Muscle layer of colon (tissue), 2 donors: ENCODE data around the gene EIF2S3.
"Not testable (repeated sequence)": the region's sequence is repeated elsewhere in the genome, so short reads cannot be mapped to it uniquely, and the experiment has no call there.

Source experiments
- H3K27ac ChIP-seq: one replicate; pipeline ENCODE4 v1.7.0; 2013; ENCODE audit warnings: low read depth, mild to moderate bottlenecking, low read length, moderate library complexity
- H3K27me3 ChIP-seq, 2 donors: one replicate each; pipeline ENCODE4 v1.7.0; 2013; ENCODE audit warnings: low read length in 2 of 2, mild to moderate bottlenecking in 2 of 2; ENCODE audit not compliant: insufficient read depth in 2 of 2, control insufficient read depth in 1 of 2
- H3K36me3 ChIP-seq: one replicate; pipeline ENCODE4 v1.7.0; 2013; ENCODE audit warnings: mild to moderate bottlenecking, low read length; ENCODE audit not compliant: insufficient read depth
- H3K4me1 ChIP-seq: one replicate; pipeline ENCODE4 v1.7.0; 2013; ENCODE audit warnings: mild to moderate bottlenecking, low read length; ENCODE audit not compliant: insufficient read depth
- H3K4me3 ChIP-seq, 2 donors: one replicate each; pipeline ENCODE4 v1.7.0; 2013; ENCODE audit warnings: low read length in 2 of 2, low read depth in 1 of 2, mild to moderate bottlenecking in 1 of 2, moderate library complexity in 1 of 2
- H3K9ac ChIP-seq: one replicate; pipeline ENCODE4 v1.7.0; 2013; ENCODE audit warnings: low read length
- H3K9me3 ChIP-seq: one replicate; pipeline ENCODE4 v1.7.0; 2013; ENCODE audit warnings: mild to moderate bottlenecking, low read length
- donor health status: abdominal sarcoma.
- donor health status: Adenocarcinoma of cecum.

Gene EIF2S3

DNA sequence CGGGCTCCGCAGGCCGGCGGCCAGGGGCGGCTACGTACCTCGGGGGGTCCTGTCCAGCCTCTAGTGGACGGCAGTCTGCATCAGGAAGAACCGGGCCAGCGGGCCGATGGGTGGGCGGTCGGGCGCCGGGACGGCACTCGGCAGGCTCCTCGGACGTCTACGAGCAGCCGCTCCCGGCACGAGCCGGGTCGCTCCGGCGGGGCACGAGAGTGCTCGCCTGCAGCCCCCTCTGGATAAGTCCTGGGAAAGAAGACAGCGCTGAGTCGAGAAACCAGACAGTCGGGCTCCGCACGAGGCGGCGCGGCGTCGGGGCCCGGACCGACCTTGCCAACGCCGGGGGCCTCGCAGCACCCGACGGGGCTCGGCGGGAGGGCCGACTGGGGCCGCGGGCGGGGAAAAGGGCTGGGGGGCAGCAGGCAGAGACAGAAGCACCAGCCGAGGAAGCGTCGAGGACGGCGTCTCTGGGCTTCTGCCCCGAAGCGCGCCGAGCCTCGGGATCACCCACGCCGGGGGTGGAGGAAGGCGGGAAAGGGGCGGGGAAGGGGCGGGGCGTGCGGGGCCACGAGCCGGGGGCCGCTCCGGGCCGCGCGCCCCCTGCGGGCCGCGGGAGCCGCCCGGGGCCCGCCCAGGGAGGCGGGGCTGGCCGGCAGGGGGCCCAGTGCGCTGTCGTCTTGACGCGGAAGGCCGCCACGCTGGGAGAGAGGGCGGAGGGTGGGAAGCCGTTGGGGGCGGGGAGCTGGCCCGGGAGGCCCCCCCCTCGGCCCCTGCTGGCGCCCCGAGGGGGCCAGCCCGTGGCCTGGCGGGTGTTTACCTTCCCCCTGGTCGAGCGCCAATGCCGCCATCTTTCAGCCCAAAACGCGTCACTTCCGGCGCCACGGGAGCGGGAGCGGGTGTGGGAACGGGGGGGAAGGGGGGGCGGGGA, 29.7 kb upstream of the EIF2S3 start:
- Histone ChIP-seq H3K27ac (peak overlapping the region; percentile 78), H3K4me3 (peak overlapping the region; percentile 72 to 74), H3K9me3 (no peaks in the 10 kb centered on the region), H3K4me1 (no peaks in the 10 kb centered on the region), H3K9ac (peak overlapping the region; percentile 61), H3K36me3 (no peaks in the 10 kb centered on the region), H3K27me3 (peaks cover 5 to 6% of the 10 kb centered on the region in 2 donors)

DNA sequence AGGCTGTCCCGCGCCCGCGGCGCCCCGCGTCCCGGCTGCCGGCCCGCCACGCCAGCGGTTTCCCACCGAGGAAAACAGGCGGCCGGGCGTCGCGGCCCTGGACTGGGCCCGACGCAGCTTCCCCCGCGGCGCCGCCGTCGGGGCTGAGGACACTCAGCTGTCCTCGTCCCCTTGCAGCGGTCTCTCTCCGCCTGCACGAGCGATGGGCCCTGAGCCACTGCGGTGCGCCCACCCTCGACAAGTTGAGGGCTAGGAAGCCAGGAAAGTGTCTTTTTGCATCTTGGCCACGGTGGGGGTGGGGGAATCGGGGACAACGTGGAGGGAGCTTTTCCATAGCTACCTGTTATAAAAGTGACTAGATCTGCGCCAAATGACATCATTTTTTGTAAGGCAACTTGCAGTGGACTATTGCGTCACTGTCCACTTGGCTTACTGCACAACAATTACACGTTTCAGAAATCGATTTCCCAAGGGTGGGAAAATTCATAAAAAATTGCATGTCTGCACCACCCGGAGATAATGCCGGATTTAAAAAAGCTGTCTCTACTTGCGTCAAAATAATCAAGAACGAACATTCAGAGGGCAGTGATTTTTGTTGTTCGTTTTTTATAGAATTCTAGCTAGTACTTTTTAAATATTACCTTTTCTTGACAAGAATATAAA, 28.9 kb upstream of the EIF2S3 start:
- H3K4me1 ChIP-seq, result no peaks in the 10 kb centered on the region
- H3K4me3 ChIP-seq, result peak overlapping the region; percentile 56 to 63
- H3K9ac ChIP-seq, result peak overlapping the region; percentile 78
- H3K27ac ChIP-seq, result peak overlapping the region; percentile 83
- no peaks in the 10 kb centered on the region for H3K9me3 ChIP-seq
- no peaks in the 10 kb centered on the region for H3K36me3 ChIP-seq
- H3K27me3 ChIP-seq, result peaks cover 5 to 6% of the 10 kb centered on the region in 2 donors

DNA sequence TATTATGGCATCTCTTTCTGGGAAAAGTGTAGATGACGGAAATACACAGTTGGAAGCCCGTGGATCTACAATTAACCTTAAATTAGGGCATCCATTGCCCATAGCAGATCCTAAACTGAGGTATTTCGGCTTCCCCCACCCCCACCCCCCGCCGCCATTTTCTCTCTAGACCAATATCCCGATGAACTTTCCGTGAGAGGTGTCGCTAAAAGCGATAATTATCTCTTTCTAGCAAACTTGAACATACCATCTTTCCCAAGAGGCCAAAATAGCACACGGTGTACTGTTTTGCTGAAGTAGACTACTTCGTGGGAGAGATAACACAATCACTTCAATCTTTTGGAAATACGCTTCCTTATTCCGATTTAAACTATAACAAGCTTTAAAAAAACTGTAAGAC, 28.3 kb upstream of the EIF2S3 start:
- Histone ChIP-seq H3K9me3 (no peaks in the 10 kb centered on the region), H3K9ac (peak overlapping the region; percentile 78), H3K27me3 (peaks cover 5 to 6% of the 10 kb centered on the region in 2 donors), H3K4me1 (no peaks in the 10 kb centered on the region), H3K36me3 (no peaks in the 10 kb centered on the region), H3K4me3 (peak overlapping the region in 1 of 2 donors; percentile 63), H3K27ac (peak overlapping the region; percentile 30)

DNA sequence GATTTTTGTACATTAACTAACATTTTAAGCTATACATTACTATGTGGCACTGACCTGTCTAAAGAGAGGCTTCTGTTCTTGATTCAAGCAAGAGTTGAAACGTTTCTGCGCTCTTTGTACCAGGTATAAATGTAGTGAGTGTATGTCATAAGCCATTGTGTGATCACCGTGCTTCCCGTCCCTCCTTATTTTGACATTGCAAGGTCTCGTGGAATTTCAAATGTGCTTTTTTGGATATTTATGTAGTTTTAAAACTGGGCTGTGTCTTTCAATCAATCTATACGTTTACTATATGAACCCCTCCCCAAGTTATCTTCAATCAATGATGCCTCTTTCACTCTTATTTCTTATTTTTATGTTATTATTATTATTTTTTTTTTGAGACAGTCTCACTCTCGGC, 27.7 kb upstream of the EIF2S3 start, which contains the start of gene KLHL15:
TSS of gene KLHL15 (minus strand) at position 101 of the 400 bp plus-strand sequence. CDS start 20,493 bp downstream, outside the sequence.
- Histone ChIP-seq H3K9me3 (no peaks in the 10 kb centered on the region), H3K27me3 (peaks cover 5 to 6% of the 10 kb centered on the region in 2 donors), H3K4me3 (peak within 1 kb of the TSS in 1 of 2 donors; percentile 63), H3K4me1 (no peaks in the 10 kb centered on the region), H3K9ac (peak within 1 kb of the TSS; percentile 78), H3K27ac (peak within 1 kb of the TSS; percentile 30), H3K36me3 (no peaks in the 10 kb centered on the region)

DNA sequence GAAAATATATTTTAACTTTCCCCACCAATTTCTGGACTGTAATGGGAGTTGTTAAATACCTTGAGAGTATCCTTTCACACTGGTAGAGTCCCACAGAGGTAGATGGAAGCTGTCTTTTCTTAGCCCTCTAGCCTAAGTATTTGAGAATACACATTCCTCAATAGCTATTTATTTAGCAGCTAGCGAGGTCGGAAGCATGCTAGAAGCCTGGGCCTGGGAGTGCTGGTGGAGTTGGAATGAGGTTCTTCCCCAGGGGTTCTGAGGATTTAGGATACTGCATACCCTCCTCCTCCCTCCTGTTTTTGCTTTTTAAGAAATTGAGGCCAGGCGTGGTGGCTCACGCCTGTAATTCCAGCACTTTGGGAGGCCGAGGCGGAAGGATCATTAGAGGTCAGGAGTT, 26.8 kb upstream of the EIF2S3 start:
- no peaks in the 10 kb centered on the region for H3K9me3 ChIP-seq
- no peak overlapping the region for H3K9ac ChIP-seq
- H3K36me3 ChIP-seq, result no peaks in the 10 kb centered on the region
- H3K27ac ChIP-seq, result no peak overlapping the region
- H3K4me1 ChIP-seq, result no peaks in the 10 kb centered on the region
- H3K4me3 ChIP-seq, result no peak overlapping the region
- H3K27me3 ChIP-seq, result peaks cover 5 to 6% of the 10 kb centered on the region in 2 donors

DNA sequence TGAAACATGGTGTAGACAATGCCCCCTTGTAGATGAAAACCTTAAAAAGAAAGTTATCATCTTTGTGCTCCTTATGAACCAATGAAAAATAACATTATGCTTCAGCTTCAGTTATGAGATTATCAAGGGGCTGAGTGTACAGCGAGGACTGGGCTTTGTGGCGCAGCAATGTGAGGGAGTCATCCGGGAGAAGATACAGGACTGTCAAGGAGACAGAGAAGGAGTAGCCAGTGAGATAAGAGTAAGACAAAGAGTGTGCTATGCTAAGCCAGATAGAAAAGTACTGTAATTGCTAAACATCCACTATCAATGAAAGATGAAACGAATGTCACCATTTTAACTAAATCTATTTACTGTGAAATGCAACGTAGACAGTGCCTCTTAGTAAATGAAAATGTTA, 24.2 kb upstream of the EIF2S3 start:
- H3K4me1 ChIP-seq, result no peaks in the 10 kb centered on the region
- no peak overlapping the region for H3K4me3 ChIP-seq
- H3K36me3 ChIP-seq, result no peaks in the 10 kb centered on the region
- no peak overlapping the region for H3K27ac ChIP-seq
- H3K9ac ChIP-seq, result no peak overlapping the region
- no peaks in the 10 kb centered on the region for H3K9me3 ChIP-seq
- H3K27me3 ChIP-seq, result no peaks in the 10 kb centered on the region

DNA sequence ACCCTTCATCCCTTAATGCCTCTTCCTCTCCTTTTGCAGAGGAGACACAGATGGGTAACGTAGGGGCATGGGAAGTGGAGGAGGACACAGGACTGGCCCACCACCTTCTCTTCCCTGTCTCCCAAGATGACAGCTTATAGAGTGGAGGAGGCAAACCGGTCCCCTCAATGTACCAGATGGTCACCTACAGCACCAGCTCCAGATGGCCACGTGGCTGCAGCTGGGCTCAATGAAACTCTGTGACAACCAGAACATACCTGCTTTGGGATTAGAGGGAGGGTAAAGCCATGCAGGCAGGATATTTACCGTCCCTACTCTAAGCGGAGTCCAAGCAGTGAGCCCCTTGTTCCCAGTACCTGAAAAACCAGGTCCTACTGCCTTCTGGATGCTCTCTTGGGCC, 20.3 kb upstream of the EIF2S3 start:
- Histone ChIP-seq H3K4me1 (no peaks in the 10 kb centered on the region), H3K9ac (no peak overlapping the region), H3K27me3 (no peaks in the 10 kb centered on the region), H3K9me3 (no peaks in the 10 kb centered on the region), H3K4me3 (no peak overlapping the region), H3K27ac (no peak overlapping the region), H3K36me3 (no peaks in the 10 kb centered on the region)

DNA sequence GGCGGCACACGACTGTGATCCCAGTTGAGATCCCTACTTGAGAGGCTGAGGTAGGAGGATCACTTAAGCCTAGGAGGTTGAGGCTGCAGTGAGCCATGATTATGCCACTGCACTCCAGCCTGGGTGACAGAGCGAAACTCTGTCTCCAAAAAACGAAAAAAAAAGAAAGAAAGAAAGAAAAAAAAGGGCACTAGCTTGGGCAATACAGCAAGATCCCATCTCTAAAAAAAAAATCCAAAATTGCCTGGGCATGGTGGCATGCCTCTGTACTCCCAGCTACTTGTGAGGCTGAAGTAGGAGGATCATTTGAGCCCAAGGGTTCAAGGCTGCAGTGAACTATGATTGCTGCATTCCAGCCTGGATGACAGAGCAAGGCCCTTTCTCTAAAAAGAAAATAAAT, 17.0 kb upstream of the EIF2S3 start:
- no peak overlapping the region for H3K4me3 ChIP-seq
- H3K4me1 ChIP-seq, result no peaks in the 10 kb centered on the region
- H3K9me3 ChIP-seq, result no peaks in the 10 kb centered on the region
- no peak overlapping the region for H3K9ac ChIP-seq
- no peaks in the 10 kb centered on the region for H3K36me3 ChIP-seq
- no peak overlapping the region for H3K27ac ChIP-seq
- no peaks in the 10 kb centered on the region for H3K27me3 ChIP-seq

DNA sequence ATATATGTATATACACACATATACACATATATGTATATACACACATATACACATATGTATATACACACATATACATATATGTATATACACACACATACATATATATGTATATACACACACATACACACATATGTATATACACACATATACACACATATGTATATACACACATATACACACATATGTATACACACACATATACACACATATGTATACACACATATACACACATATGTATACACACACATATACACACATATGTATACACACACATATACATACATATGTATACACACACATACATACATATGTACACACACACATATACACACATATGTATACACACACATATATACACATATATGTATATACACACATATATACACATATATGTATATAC, 8.7 kb upstream of the EIF2S3 start:
- H3K4me1 ChIP-seq, H3K27ac ChIP-seq, H3K9ac ChIP-seq, H3K4me3 ChIP-seq, H3K36me3 ChIP-seq, H3K27me3 ChIP-seq, H3K9me3 ChIP-seq: not testable (repeated sequence)

DNA sequence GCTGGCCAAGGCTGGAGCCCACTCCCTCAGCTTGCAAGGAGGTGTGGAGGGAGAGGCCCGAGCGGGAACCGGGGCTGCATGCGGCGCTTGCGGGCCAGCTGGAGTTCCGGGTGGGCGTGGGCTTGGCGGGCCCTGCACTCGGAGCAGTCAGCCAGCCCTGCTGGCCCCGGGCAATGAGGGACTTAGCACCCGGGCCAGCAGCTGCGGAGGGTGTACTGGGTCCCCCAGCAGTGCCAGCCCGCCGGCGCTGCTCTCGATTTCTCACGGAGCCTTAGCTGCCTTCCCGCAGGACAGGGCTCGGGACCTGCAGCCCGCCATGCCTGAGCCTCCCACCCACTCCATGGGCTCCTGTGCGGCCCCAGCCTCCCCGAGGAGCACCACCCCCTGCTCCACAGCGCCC, 5.1 kb upstream of the EIF2S3 start:
- H3K27ac ChIP-seq, H3K4me3 ChIP-seq, H3K9me3 ChIP-seq, H3K9ac ChIP-seq, H3K27me3 ChIP-seq, H3K36me3 ChIP-seq, H3K4me1 ChIP-seq: not testable (repeated sequence)

DNA sequence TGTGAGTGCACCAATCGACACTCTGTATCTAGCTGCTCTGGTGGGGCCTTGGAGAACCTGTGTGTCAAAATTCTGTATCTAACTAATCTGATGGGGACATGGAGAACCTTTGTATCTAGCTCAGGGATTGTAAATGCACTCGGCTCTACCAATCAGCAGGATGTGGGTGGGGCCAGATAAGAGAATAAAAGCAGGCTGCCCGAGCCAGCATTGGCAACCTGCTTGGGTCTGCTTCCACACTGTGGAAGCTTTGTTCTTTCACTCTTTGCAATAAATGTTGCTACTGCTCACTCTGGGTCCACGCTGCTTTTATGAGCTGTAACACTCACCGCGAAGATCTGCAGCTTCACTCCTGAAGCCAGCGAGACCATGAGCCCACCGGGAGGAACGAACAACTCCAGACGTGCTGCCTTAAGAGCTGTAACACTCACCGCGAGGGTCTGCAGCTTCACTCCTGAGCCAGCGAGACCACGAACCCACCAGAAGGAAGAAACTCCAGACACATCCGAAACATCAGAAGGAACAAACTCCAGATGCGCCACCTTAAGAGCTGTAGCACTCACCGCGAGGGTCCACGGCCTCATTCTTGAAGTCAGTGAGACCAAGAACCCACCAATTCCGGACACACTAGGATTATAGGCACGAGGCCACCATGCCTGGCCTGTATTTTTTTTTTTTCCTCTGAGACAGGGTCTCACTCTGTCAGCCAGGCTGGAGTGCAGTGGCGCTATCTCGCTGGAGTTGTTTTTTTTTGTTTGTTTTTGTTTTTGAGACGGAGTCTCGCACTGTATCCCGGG, 4.0 kb upstream of the EIF2S3 start:
- not testable (repeated sequence) for H3K4me3 ChIP-seq, H3K27ac ChIP-seq, H3K27me3 ChIP-seq, H3K9ac ChIP-seq, H3K36me3 ChIP-seq, H3K4me1 ChIP-seq, H3K9me3 ChIP-seq
